Measurements from ENCODE around the gene NDUFB10. TPM values are rescaled to one million over a fixed set of nuclear protein-coding genes. Genes with fewer than 3 reads are reported as not detected.
A peak's percentile ranks its signal among the peaks of the same experiment; 100 is the strongest.

The NDUFB10 gene
- total and polyA plus RNA-seq, 2 experiments from 2014 or later: 244 to 495 TPM

GRCh38 chr16:1918351-1919326 is 40.7 kb upstream of the NDUFB10 start, which contains the start of gene HS3ST6:
HS3ST6 (minus strand) TSS chr16:1918415; CDS start chr16:1918323, 92 bp downstream.
- Histone ChIP-seq H3K4me2 (peak within 1 kb of the TSS; percentile 82), H3K79me2 (replicated peaks; ENCODE audit: insufficient read depth) (no peaks in the 10 kb centered on the region), H3F3A (replicated peaks; ENCODE audit: low read depth) (0 out of 2 replicates have a peak, but pooled peaks cover 6% of the 10 kb centered on the region), H3K27me3 (ENCODE audit: insufficient read depth) (peaks cover 80% of the 10 kb centered on the region), H3K27ac (ENCODE audit: low read depth) (no peak within 1 kb of the TSS), H4K20me1 (replicated peaks; ENCODE audit: insufficient read depth) (no peaks in the 10 kb centered on the region), H3K4me1 (ENCODE audit: insufficient read depth) (peaks cover 32% of the 10 kb centered on the region), H3K4me3 (peak within 1 kb of the TSS; percentile 55), H3K9me2 (ENCODE audit: insufficient read depth) (no peaks in the 10 kb centered on the region), H2AFZ (peak within 1 kb of the TSS; percentile 69; the same call in 1 of the 2 replicates), H3K36me3 (ENCODE audit: insufficient read depth) (no peaks in the 10 kb centered on the region)
- Mint-ChIP-seq H3K36me3 (ENCODE audit: low read depth) (no peaks in the 10 kb centered on the region; the same call in 2 of the 3 replicates), H3K27ac (no peak within 1 kb of the TSS), H3K4me3 (peak within 1 kb of the TSS; percentile 66), H3K4me1 (peaks cover 31% of the 10 kb centered on the region), H3K9me3 (no peaks in the 10 kb centered on the region), H3K27me3 (ENCODE audit: insufficient read depth, low read depth, poor library complexity) (peaks cover 83% of the 10 kb centered on the region)
- DNase-seq (ENCODE audit: low spot score) (peak; percentile 60), ATAC-seq (peak; percentile 8)
- TF ChIP-seq POLR2AphosphoS5 (IDR thresholded peaks at IDR 0.05; ENCODE audit: low read depth): no peak
- no peak for TF ChIP-seq ZNF462 (CRISPR knock-in tag; IDR thresholded peaks at IDR 0.05)
- peak; percentile 38 for TF ChIP-seq EZH2phosphoT487 (IDR thresholded peaks at IDR 0.05; ENCODE audit: unreplicated experiment)
- no peak for TF ChIP-seq ETS1 (IDR thresholded peaks at IDR 0.05)
- peak; percentile 73 for TF ChIP-seq EZH2 (IDR thresholded peaks at IDR 0.05; ENCODE audit: low read depth, unreplicated experiment)
